HCT116 (cell line): ENCODE measurements around the gene PDE6D. TPM values are rescaled to one million over a fixed set of nuclear protein-coding genes. Genes with fewer than 3 reads are reported as not detected.

Experiments used
- ATAC-seq: fragments of 200-7000 bp; cut with Tn5 transposase; 2 replicates; pipeline ENCODE4 v1.9.1; 2020; ENCODE audit warnings: mild to moderate bottlenecking, moderate library complexity
- BruUV-seq: library from RNA; stranded (reverse); fragments of 400-500 nt; replicated peaks from 2 replicates; lab custom pipeline; 2021; lab: Mats Ljungman, UMichigan
- CTCF ChIA-PET: fragments of 300-600 bp; sonication (Branson Sonifier 250); formaldehyde crosslinking; loops from one replicate; lab custom pipeline; 2021; ENCODE audit warnings: antibody characterized with exemption; lab: Charles Lee
- POLR2A ChIA-PET: fragments of 300-600, 350-600 bp; sonication (Branson Sonifier 250); formaldehyde crosslinking; loops from one replicate; lab custom pipeline; 2021; ENCODE audit warnings: antibody characterized with exemption; lab: Charles Lee
- RAD21 ChIA-PET, 2 experiments: fragments of 300-600 bp; sonication (Branson Sonifier 250); formaldehyde crosslinking; loops; one replicate each; lab custom pipeline; 2023; ENCODE audit warnings: low total read pairs in 2 of 2; ENCODE audit not compliant: uncharacterized antibody in 2 of 2, unreplicated experiment in 2 of 2, low non-redundant PET in 1 of 2; lab: Charles Lee
- DNase-seq: peaks from one replicate; pipeline ENCODE4 v3.0.0-alpha.2; 2010; ENCODE audit warnings: low read depth, low spot score
- H2AFZ ChIP-seq: fragments of 200-600 bp; shearing (Covaris generic), sonication (generic); 2 replicates; pipeline ENCODE4 v1.6.1; 2017; ENCODE audit warnings: low read depth, mixed run types, mixed read lengths, antibody characterized with exemption, low read length; ENCODE audit not compliant: poor library complexity, severe bottlenecking
- H3K27ac ChIP-seq: 2 replicates; pipeline ENCODE4 v1.5.1; 2012; ENCODE audit warnings: low read depth, low read length
- H3K27me3 ChIP-seq: fragments of 200-600 bp; sonication (generic); 2 replicates; pipeline ENCODE4 v1.6.1; 2016; ENCODE audit warnings: mixed run types, low read length, mixed read lengths; ENCODE audit not compliant: insufficient read depth
- H3K36me3 ChIP-seq, 2 experiments: fragments of 200-500 bp in 1 of 2; fragments of 200-600 bp in 1 of 2; sonication (Bioruptor generic) in 1 of 2; sonication (generic) in 1 of 2; 2 replicates each; pipeline versions ENCODE4 v1.5.1 to v1.6.1; 2014 to 2016; ENCODE audit warnings: low read length in 2 of 2, inconsistent platforms in 1 of 2, mixed read lengths in 1 of 2, mixed run types in 1 of 2; ENCODE audit not compliant: insufficient read depth in 2 of 2, control insufficient read depth in 1 of 2
- H3K4me1 ChIP-seq, 2 experiments: fragments of 200-600 bp in 1 of 2; sonication (generic) in 1 of 2; 2 replicates each; pipeline versions ENCODE4 v1.5.1 to v1.6.1; 2012 to 2017; ENCODE audit warnings: low read length in 2 of 2, inconsistent platforms in 1 of 2, mild to moderate bottlenecking in 1 of 2, mixed read lengths in 1 of 2, mixed run types in 1 of 2, moderate library complexity in 1 of 2; ENCODE audit not compliant: insufficient read depth in 2 of 2, control insufficient read depth in 1 of 2
- H3K4me2 ChIP-seq: fragments of 200-600 bp; sonication (generic); 2 replicates; pipeline ENCODE4 v1.6.1; 2017; ENCODE audit warnings: mixed run types, low read length, mixed read lengths
- H3K4me3 ChIP-seq, 2 experiments: fragments of 200-600 bp in 1 of 2; sonication (generic) in 1 of 2; replicated peaks in 1 of 2; 2 replicates each; pipeline ENCODE4 v1.5.1; 2011 to 2016; ENCODE audit warnings: low read length in 2 of 2, control low read depth in 1 of 2, low read depth in 1 of 2, mild to moderate bottlenecking in 1 of 2, mixed read lengths in 1 of 2, mixed run types in 1 of 2
- H3K79me2 ChIP-seq: fragments of 200-600 bp; sonication (generic); 2 replicates; pipeline ENCODE4 v1.6.1; 2017; ENCODE audit warnings: mild to moderate bottlenecking, mixed run types, low read length, moderate library complexity, mixed read lengths; ENCODE audit not compliant: insufficient read depth
- H3K9ac ChIP-seq: fragments of 200-600 bp; sonication (generic); 2 replicates; pipeline ENCODE4 v1.6.1; 2016; ENCODE audit warnings: low read length, mixed read lengths
- H3K9me2 ChIP-seq: fragments of 200-600 bp; sonication (generic), shearing (Covaris generic); 2 replicates; pipeline ENCODE4 v1.6.1; 2017; ENCODE audit warnings: mixed run types, mild to moderate bottlenecking, moderate library complexity; ENCODE audit not compliant: insufficient read depth
- H3K9me3 ChIP-seq, 2 experiments: fragments of 200-500 bp in 1 of 2; fragments of 200-600 bp in 1 of 2; sonication (Bioruptor generic) in 1 of 2; sonication (generic) in 1 of 2; 2 replicates each; pipeline ENCODE4 v1.6.1; 2014 to 2017; ENCODE audit warnings: low read length in 2 of 2, mixed read lengths in 2 of 2, inconsistent platforms in 1 of 2, low read depth in 1 of 2, mild to moderate bottlenecking in 1 of 2, mixed run types in 1 of 2, moderate library complexity in 1 of 2; ENCODE audit not compliant: control insufficient read depth in 1 of 2, insufficient read depth in 1 of 2
- H4K20me1 ChIP-seq: fragments of 200-600 bp; sonication (generic), shearing (Covaris generic); 2 replicates; pipeline ENCODE4 v1.6.1; 2017; ENCODE audit warnings: mixed run types, mild to moderate bottlenecking, moderate library complexity; ENCODE audit not compliant: insufficient read depth
- ATF3 ChIP-seq: IDR thresholded peaks from 2 replicates; pipeline ENCODE4 v1.6.1; 2012
- CBX3 ChIP-seq: IDR thresholded peaks from 2 replicates; pipeline ENCODE4 v1.6.1; 2012; ENCODE audit warnings: low read depth
- CEBPB ChIP-seq: IDR thresholded peaks from 2 replicates; pipeline ENCODE4 v1.6.1; 2012; ENCODE audit warnings: low read depth
- CTCF ChIP-seq, 3 experiments: fragments of 200-600 bp in 1 of 3; sonication (generic) in 1 of 3; IDR thresholded peaks in 2 of 3; conservative IDR thresholded peaks in 1 of 3; 2 replicates each; pipeline ENCODE4 v1.5.1; 2012 to 2017; ENCODE audit warnings: low read depth in 2 of 3, low read length in 2 of 3, antibody characterized with exemption in 1 of 3, borderline replicate concordance in 1 of 3, control low read depth in 1 of 3, mild to moderate bottlenecking in 1 of 3, mixed read lengths in 1 of 3, mixed run types in 1 of 3, moderate library complexity in 1 of 3; ENCODE audit not compliant: insufficient read depth in 1 of 3
- EGR1 ChIP-seq: IDR thresholded peaks from 2 replicates; pipeline ENCODE4 v1.6.1; 2012; ENCODE audit warnings: low read depth
- EZH2phosphoT487 ChIP-seq: fragments of 200-600 bp; IDR thresholded peaks from 2 replicates; pipeline ENCODE4 v1.6.1; 2018; ENCODE audit warnings: antibody characterized with exemption, borderline replicate concordance
- JUND ChIP-seq: IDR thresholded peaks from 2 replicates; pipeline ENCODE4 v1.6.1; 2012
- MAX ChIP-seq: IDR thresholded peaks from 2 replicates; pipeline ENCODE4 v1.6.1; 2012
- SIN3A ChIP-seq: IDR thresholded peaks from 2 replicates; pipeline ENCODE4 v1.6.1; 2012; ENCODE audit warnings: low read depth
- SP1 ChIP-seq: IDR thresholded peaks from 2 replicates; pipeline ENCODE4 v1.6.1; 2012; ENCODE audit warnings: low read depth
- SRF ChIP-seq: IDR thresholded peaks from 2 replicates; pipeline ENCODE4 v1.6.1; 2012; ENCODE audit warnings: low read depth
- TCF7L2 ChIP-seq: IDR thresholded peaks from 2 replicates; pipeline ENCODE4 v1.7.0; 2011; ENCODE audit warnings: borderline replicate concordance, inconsistent platforms; ENCODE audit not compliant: insufficient read depth, insufficient read length; ENCODE audit errors: extremely low read depth
- ZBTB33 ChIP-seq: IDR thresholded peaks from 2 replicates; pipeline ENCODE4 v1.6.1; 2011; ENCODE audit warnings: mild to moderate bottlenecking, low read length, moderate library complexity; ENCODE audit not compliant: insufficient replicate concordance; ENCODE audit errors: extremely low read depth
- ZFX ChIP-seq: fragments of 450-650 bp; IDR thresholded peaks from 2 replicates; pipeline ENCODE4 v1.6.1; 2017
- ZNF274 ChIP-seq: fragments of 200-500 bp; sonication (Bioruptor generic); IDR thresholded peaks from 2 replicates; pipeline ENCODE4 v1.6.1; 2014; ENCODE audit warnings: mild to moderate bottlenecking, low read depth, low read length, inconsistent platforms
- intact Hi-C: fragments of 100-400 bp; cut with micrococcal nuclease; formaldehyde crosslinking; loops from 2 replicates; pipeline ENCODE4 v1.10.0; 2022
- total RNA-seq: library from RNA; stranded (reverse); gene quantifications from one replicate; pipeline ENCODE4 v1.2.1, GENCODE V29; 2021; ENCODE audit not compliant: unreplicated experiment

PDE6D gene
- total RNA-seq, 1 experiment from 2014 or later = 26.6 TPM

- Histone ChIP-seq H3K4me2 (peak overlapping the region; percentile 84), H3K79me2 (peaks cover 63% of the 10 kb centered on the region), H4K20me1 (no peaks in the 10 kb centered on the region), H3K4me1 (peaks cover 11 to 23% of the 10 kb centered on the region in 2 experiments), H3K4me3 (peak overlapping the region; percentile 87 to 95), H3K27ac (peak overlapping the region; percentile 83), H3K9me2 (no peaks in the 10 kb centered on the region)
- peak; percentile 4; the same call in 1 of the 2 replicates for ATAC-seq
- no TSS peak for BruUV-seq
- CTCF ChIA-PET = no interaction called here
- no peak for TF ChIP-seq SIN3A
- TF ChIP-seq, all 23 proteins: peak for 0
- no peaks in the 10 kb centered on the region for H3K27me3 ChIP-seq
- intact Hi-C loops = loop anchor here (5.0 kb wide), 2 partner anchors 110 to 175 kb away; no protein-coding TSS in a partner anchor
- no peak for DNase-seq
- H3K36me3 ChIP-seq = peaks cover 5 to 19% of the 10 kb centered on the region in 2 experiments; a peak in 3 of 4 replicates
- no peak overlapping the region for H2AFZ ChIP-seq
- ChIA-PET RAD21 (no interaction called here), POLR2A (no interaction called here)
- H3K9ac ChIP-seq = peak overlapping the region; percentile 65
- H3K9me3 ChIP-seq = no peaks in the 10 kb centered on the region
Observed at GRCh38 chr2:231786917-231787292, 5.8 kb upstream of the PDE6D start.

- Histone ChIP-seq H2AFZ (peak within 1 kb of the TSS; percentile 3), H3K27me3 (no peaks in the 10 kb centered on the region), H3K79me2 (peaks cover 57% of the 10 kb centered on the region), H3K36me3 (peaks cover 4 to 19% of the 10 kb centered on the region in 2 experiments; a peak in 3 of 4 replicates), H3K4me3 (peak within 1 kb of the TSS; percentile 87 to 95), H4K20me1 (no peaks in the 10 kb centered on the region), H3K27ac (peak within 1 kb of the TSS; percentile 83), H3K4me1 (peaks cover 11 to 23% of the 10 kb centered on the region in 2 experiments), H3K9me2 (no peaks in the 10 kb centered on the region), H3K4me2 (peak within 1 kb of the TSS; percentile 84), H3K9me3 (no peaks in the 10 kb centered on the region), H3K9ac (peak within 1 kb of the TSS; percentile 65)
- DNase-seq (peak; percentile 68), ATAC-seq (peak; percentile 78)
- ChIA-PET CTCF (no interaction called here), POLR2A (no interaction called here), RAD21 (no interaction called here)
- intact Hi-C loops = loop anchor here (5.0 kb wide), 2 partner anchors 109 to 174 kb away; no protein-coding TSS in a partner anchor
- BruUV-seq = no TSS peak
- peak; percentile 73 for TF ChIP-seq SP1
- TF ChIP-seq SRF = peak; percentile 81
- TF ChIP-seq CEBPB = no peak
- TF ChIP-seq ZBTB33 = peak; percentile 68
- peak; percentile 70; the same call in 1 of the 2 replicates for TF ChIP-seq SIN3A
- TF ChIP-seq MAX = peak; percentile 75
- TF ChIP-seq CBX3 = peak; percentile 92
- peak; percentile 80 for TF ChIP-seq EGR1
- TF ChIP-seq EZH2phosphoT487 = no peak
- TF ChIP-seq ATF3 = no peak
- no peak for TF ChIP-seq JUND
- no peak for TF ChIP-seq ZNF274
- TF ChIP-seq CTCF (IDR thresholded peaks at IDR 0.05 in 2 of 3, conservative IDR thresholded peaks at IDR 0.05 in 1 of 3; ENCODE audit: borderline replicate concordance in 1 of 3, insufficient read depth in 1 of 3, low read depth in 2 of 3, low read length in 2 of 3) = peak; percentile 46 to 73 (median 55); a peak in 5 of 6 replicates
- TF ChIP-seq ZFX = peak; percentile 81
- peak; percentile 62 for TF ChIP-seq TCF7L2
Observed at GRCh38 chr2:231786177-231786916, 5.3 kb upstream of the PDE6D start, which contains the start of gene COPS7B. COPS7B (plus strand) TSS chr2:231786445; CDS start chr2:231788571, 2,126 bp downstream.
